ENCODE measurements around the gene MAJIN.
"Not testable (repeated sequence)": the region's sequence is repeated elsewhere in the genome, so short reads cannot be mapped to it uniquely, and the experiment has no call there.

The MAJIN gene

DNA sequence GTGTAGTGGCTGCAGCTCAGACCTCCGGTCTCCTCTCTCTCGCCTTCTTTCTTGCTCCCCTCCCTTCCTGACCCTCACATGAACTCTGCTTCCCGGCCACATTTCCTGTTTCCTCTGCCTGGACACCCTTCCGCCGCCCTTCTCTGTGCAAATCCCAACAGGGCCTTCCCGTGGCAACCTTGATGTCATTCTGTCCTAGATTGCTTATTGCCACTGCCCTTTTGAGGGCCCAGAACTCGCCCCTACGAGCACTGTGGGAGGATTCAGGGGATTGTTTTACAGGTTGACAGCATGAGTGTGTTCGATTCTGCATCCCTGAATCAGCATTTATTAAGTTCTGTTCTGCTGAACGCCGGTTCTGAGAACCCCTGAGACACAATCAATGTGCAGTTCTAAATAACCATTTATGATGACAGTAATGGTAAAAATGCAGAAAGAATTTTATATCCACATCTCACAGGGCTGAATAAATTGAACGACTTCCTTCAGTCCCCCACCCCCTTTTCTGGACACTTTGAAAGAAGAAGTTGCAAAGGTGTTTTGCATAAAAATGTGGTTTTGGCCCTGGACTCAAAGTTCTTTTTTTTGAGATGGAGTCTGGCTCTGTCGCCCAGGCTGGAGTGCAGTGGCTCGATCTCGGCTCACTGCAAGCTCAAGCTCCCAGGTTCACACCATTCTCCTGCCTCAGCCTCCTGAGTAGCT is 18.5 kb upstream of the MAJIN start:
- DNase-seq (ENCODE audit: low spot score) = no peak

DNA sequence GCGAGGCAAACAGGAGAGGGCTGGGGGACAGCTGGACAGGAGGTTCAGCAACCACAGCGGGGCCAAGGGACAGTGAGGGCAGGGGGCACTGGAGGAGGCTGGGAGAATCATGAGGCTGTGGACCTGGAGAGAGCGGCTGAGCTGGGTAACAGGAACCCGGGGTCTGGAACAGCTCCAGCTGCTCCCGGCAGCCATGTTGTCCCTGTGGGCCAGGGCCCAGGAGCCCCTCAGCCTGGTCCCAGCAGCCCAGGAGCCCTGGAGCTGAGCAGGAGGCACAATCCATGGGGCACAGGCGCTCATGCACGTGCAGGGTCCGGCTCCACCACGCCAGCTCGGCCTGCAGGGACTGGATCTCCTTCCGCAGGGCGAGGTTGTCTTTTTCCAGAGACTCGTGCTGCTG is 17.5 kb upstream of the MAJIN start:
- no peak for DNase-seq (ENCODE audit: low spot score)

DNA sequence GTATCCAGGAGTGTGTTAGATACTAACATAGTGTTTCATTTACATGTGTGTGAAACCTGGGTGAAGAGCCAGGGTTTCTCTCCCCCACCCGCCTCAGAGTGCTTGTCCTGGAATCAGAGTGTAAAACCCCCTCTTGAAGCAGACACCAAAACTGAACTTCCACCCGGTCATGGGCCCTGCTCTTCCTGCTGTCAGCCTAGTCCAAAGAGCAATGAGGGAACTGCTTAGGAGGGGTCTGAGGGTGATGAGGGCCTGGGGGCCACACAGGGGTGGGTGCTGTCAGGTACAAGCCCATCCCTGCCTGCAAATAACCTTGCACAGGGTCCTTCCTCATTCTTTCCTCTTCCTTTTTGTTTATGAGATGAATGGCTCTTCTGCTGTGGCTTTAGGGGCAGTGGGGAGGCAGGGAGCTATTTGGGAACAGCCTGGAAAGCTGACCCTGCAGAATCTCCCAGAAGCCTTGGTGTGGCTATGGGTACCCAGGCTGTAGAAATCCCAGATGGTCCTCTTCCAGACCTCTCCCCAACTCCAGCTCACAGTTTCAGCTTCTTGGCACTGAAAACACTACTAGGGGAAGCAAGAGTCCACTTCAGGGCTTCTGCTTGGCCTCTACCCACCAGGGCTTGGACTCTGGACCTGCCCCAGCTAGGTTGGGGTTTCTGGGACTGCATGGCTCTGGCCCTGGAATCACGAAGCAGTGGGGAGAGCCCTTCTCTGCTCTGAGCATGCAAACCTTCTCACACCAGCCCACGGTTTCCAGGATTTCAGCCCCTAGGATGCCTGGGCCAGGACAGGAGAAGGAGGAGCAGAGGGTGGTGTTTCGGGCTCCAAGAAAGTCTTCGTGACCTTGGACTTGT is 16.3 kb upstream of the MAJIN start:
- DNase-seq (ENCODE audit: low spot score) = no peak

DNA sequence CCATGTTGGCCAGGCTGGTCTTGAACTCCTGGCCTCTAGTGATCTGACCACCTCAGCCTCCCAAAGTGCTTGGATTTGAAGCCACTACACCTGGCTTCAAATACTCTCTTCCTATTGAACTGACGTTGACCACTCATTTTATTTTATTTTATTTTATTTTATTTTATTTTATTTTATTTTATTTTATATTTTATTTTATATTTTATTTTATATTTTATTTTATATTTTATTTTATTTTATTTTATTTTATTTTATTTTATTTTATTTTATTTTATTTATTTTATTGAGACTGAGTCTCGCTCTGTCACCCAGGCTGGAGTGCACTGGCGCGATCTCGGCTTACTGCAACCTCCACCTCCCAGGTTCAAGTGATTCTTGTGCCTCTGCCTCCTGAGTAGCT is 11.4 kb upstream of the MAJIN start:
- not testable (repeated sequence) for DNase-seq (ENCODE audit: low spot score)

DNA sequence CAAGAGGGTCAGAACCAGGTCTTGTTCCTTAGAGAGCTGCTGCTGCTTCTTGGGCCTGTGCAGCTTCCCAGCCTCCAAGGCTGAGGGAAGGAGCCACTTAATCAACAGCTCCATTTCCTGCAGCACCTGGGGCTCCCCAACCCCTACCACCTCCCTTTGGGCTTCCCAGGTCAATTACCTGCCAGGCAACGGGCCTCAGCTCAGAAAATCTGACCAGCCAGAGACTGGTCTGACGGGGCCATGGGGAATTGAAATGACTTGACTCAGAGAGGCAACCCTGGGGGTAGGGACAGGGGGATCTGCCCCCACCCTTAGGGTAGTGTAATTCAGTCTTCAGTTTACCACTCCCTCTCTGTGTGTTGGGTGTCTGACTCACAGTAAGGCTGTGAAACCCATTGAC is 4.7 kb upstream of the MAJIN start:
- DNase-seq (ENCODE audit: low spot score) = no peak

DNA sequence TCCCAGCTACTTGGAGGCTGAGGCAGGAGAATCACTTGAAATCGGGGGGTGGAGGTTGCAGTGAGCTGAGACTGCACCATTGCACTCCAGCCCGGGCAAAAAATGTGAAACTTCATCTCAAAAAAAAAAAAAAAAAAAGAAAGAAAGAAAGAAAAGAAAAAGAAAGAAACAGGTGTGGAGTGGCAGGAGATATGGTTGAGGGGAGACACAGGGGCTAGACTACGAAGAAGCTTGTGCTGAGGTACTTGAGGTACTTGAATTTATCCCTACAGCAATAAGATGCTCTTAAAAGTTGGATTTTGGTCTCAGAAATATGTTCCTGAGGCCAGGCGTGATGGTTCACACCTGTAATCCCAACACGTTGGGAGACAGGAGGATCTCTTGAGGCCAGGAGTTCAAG is 2.2 kb upstream of the MAJIN start:
- no peak for DNase-seq (ENCODE audit: low spot score)

DNA sequence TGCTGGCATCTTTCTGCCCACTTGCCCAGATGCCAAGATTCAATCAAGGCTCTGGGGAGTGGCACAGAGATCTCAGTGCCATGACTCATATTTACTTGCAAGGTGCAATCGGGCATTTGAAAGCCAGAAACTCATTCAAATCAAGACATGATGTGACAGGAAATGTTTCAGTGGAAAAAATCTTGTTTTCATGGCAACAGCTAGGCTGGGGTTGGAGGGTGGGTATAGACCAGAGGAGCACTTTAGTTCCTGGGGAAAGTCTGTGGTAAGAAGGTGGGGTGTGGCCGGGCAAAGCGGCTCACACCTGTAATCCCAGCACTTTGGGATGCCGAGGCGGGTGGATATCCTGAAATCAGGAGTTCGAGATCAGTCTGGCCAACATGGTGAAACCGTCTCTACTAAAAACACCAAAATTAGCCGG is 1.2 kb downstream of the MAJIN start:
- peak; percentile 47 for DNase-seq (ENCODE audit: low spot score)

DNA sequence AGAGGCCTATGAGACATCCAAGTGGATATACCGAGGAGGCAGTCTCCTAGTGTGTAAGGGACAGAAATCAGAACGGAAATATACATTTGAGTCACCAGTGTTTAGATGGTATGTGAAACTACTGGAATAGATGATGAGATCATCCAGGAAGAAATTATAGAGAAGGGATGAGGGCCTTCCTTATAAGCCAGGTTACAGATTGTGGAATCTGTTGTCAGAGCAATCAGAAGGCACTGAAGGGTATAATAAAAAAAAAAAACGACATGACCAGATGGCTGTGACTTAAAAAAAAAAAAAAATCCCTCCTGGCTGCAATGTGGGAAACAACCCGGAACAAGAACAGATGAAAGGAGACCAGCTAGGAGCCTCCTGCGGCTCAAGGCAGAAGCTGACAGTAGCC is 2.7 kb downstream of the MAJIN start:
- DNase-seq (ENCODE audit: low spot score) = peak; percentile 79

DNA sequence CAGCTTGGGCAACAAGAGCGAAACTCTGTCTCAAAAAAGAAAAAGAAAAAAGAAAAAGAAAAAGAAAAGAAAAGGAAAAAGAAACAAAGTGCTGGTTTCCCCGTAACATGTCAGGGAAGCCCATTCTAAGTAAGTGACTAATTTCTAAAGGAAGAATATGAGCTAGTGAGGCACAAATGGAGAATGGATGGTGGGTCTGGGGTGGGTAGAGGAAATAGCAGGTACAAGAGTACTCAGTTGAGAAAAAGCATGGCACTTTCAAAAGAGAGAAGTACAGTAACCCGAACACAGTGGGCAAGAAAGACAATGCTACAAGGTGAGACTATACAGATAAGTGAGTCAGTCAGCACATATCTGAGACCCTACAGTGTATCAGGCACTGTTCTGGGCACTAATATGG is 4.5 kb downstream of the MAJIN start:
- DNase-seq (ENCODE audit: low spot score) = no peak

DNA sequence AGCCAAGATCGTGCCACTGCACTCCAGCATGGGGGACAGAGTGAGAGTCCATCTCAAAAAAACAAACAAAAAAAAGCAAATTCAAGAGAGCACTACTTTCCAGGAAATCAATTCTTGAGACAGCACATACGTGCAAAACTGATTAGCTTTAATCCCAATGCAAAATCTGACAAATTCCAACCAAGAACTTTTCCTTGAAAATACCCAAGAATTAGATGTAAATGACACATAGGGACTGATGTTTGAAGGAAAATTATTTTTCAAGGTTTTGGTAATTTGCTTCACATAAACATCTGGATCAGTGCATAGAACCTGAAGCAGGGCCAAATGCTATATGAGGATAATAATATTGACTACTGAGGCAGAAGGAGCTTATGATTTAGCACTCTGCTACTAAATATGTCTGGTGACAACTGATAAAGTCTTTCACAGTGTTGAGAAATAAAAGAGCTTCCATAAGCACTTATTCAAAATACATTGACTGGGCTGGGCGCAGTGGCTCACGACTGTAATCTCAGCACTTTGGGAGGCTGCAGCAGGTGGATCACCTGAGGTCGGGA is 8.8 kb downstream of the MAJIN start:
- DNase-seq (ENCODE audit: low spot score) = no peak

DNA sequence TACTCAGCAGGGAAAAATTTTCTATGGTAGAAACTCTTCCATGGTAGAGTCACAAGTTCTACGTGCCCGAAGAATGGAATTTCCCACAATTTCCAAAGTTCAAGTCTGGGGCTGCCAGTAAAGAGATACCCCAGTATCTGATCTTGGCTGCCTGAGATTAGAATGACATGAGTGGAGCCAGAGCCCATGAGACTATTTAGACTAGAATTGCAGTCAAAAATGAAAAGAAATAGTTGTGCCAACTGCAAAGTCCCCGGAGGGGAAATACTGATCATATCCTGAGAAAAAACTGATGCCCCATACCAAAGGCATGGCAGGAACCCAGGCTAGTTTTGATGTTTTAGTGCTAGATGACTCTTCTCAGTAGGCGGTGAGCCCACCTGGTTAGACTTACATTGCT is 11.2 kb downstream of the MAJIN start:
- DNase-seq (ENCODE audit: low spot score) = no peak

DNA sequence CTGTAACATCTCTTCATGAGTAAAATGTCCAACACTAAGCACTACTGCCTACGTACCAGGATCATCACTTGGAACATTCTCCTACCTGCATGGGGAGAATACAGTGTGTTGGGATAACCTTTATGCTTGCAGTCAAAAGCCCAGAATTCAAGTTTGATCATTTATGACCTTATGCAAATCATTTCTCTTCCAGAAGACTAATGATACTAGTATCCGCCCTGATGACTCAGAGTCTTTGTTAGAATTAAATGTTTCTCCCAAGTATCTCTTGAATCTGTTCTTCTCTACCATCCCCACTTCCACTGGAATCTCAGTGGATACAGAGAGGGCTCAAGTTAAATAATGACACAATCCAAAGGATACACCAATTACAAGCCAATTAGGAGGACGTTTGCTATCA is 12.4 kb downstream of the MAJIN start:
- DNase-seq (ENCODE audit: low spot score) = no peak

DNA sequence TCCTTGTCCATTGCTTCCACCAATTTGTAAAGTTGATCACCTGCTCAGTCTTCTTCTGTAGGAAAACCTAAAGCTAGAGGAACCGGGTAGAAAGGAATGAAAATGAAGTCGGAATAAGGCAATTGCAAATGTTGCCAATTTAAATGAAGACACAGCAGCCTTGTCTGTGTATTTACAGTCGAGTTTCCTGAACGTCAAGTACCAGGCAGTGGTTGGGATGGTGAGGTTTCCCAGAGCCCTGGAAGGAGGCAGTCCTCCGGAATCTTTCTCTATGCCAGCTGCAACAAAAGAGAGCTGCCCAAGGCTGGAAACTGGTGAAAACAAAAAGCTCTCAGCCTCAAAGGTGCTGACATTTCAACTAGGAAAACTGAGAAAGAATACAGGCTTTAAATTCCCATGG is 17.7 kb downstream of the MAJIN start:
- no peak for DNase-seq (ENCODE audit: low spot score)

DNA sequence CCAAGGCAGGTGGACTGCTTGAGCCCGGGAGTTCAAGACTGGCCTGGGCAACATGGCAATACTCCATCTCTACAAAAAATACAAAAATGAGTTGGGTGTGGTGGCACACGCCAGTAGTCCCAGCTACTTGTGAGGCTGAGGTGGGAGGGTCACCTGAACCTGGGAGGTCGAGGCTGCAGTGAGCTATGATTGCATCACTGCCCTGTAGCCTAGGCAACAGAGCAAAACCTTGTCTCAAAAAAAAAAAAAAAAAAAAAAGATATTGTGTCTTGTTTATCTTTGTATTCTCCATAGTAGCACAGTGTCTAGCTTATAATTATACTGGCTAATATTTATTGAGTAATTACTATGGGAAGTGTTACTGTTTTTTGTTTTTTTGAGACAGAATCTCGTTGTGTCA is 20.4 kb downstream of the MAJIN start:
- no peak for DNase-seq (ENCODE audit: low spot score)

DNA sequence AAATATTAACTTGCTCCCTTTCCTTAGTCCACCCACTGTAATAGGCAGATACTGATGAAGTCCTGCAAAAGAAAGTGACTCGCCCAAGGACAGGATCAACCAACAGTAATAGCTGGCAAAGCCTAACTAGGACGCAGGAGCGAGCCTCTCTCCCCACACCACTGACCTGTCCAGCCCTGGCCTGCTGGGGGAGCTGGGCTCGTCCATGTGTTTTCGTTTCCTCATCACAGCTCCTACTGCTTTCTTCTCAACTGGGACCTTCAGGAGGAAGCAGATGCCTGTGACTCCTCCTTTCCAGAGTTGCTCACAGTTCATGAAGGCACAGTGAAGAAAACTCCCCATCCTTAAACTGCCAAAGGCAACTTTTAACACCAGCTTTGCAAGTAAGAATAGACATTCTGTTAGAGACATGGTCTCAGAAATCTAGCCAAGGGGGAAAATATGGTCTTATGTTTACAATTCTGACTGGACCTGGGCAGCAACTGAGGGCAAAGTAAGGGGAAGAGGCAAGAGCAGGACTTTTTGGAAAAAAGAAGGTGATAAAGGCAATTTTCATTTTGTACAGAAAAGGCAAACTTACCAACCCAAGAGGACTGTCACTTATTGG is 24.6 kb downstream of the MAJIN start:
- no peak for DNase-seq (ENCODE audit: low spot score)

DNA sequence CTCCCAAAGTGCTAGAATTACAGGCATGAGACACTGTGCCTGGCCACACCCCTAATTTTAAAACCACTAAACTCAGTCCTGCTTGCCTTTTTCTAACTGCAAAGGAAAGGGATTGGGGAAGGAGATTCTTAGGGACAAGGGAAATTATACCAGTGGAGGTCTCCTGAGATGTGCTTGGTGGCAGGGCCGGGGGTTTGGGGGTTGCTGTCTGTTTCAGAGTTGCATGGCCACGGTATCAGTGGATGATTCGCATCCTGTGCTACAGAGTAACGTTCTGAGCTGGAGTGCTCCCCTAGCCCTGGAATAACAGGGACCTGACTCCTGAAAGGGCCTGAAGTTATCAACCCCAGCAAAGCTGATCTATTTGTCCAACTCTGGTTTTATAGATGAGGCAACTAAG is 35.4 kb downstream of the MAJIN start:
- peak; percentile 10 for DNase-seq (ENCODE audit: low spot score)

DNA sequence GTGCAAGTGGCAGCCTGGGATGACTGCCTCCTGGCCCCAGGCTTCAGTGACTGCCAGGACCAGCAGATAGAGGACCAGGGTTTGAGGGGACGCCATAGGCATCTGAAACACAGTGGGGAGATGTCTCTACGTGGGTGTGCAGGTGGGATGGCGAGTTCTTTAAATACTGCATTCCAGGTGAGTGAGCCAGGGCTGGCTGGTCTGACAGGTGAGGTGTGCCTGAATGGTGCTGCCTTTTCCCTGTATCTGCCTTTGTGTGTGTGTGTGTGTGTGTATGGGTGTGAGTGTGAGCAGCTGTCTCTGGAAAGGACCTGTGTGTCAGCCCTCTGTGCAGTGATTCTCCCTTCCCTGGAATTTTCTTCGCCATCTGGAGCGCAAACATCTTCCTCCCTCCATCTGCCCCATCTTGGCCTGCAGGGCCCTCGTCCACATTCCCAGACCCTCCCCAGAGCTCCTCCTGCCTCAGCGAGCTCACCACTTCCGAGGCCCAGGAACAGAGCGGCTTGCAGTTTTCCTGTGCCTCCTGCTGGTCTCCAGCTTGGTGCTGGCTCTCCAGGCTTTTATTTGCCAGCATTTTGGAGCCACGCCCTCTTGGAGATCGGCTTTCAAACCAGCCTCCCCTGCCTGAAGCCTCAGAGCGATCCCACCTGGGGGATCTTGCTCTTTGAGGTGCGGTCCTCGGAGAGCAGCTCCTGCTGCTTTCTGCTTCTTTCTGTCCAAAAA is 36.4 kb downstream of the MAJIN start, which contains the start of gene GPHA2:
TSS of gene GPHA2 (minus strand) at position 535 of the 723 bp plus-strand sequence. CDS start at position 102, 433 bp downstream.
- no peak for DNase-seq (ENCODE audit: low spot score)

DNA sequence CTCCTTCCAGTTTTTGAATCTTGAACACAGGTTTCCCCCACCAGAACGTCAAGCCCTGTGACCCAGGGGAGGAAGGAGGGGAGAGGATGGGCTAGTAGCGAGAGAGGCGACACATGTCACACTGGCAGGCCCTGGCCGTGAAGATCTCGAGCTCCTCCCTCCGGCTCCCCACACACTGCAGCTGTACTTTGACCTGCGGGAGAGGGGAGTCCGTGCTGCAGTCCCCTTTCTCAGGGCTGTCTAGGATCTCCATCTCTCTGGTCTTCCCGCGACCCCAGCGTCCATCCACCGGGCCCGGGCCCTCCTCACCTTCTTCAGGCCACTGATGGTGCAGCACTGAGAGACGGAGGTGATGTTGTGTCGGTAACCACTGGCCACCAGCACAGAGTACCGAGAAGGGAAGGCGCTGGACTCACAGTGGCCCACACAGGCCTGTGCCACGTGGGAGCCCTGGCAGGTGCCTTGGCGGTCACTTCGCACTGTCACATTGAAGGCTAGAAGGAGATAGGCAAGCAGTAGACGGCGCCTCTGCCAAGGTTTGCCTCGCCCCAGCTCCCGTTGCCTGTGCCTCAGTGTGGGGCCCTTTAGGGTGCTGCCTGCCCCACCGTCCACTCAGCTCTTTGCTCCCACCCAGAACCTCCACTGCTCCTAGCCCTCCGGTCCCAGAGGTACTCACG is 37.1 kb downstream of the MAJIN start:
- no peak for DNase-seq (ENCODE audit: low spot score)

DNA sequence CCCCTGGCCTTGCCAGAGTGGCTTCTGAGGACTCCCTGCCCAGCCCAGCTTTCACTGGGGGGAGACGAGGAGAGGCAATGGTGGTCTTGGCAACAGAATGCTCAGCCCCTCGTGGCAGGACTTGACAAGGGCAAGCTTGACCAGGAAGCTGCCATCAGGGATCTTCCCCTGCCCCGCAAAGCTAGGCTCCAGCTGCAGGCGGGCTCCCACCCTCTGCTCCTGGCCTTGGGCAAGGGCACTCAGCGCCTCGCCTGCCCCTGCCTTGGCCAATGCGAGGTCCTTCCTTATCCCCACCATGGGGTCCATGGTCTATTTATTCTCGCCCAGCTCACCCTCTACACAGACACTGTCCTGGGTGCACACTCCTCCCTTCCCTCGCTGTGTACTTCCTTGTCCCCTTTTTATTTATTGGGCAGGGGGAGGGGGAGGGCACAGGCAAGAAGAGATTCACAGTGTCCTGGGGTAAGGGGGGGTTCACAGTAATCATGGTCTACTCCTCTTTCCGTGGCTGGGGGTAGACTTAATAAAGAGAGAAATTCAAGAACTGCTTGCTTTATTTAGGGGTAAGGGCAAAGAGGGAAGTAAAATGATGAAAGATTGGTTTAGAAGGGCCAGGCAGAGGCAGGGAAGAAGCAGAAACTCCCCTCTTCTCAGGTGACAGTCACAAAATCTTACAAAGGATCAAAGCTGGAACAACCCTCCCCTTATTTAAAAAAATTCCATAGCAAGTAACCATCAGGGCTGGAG is 37.8 kb downstream of the MAJIN start:
- DNase-seq (ENCODE audit: low spot score) = no peak

DNA sequence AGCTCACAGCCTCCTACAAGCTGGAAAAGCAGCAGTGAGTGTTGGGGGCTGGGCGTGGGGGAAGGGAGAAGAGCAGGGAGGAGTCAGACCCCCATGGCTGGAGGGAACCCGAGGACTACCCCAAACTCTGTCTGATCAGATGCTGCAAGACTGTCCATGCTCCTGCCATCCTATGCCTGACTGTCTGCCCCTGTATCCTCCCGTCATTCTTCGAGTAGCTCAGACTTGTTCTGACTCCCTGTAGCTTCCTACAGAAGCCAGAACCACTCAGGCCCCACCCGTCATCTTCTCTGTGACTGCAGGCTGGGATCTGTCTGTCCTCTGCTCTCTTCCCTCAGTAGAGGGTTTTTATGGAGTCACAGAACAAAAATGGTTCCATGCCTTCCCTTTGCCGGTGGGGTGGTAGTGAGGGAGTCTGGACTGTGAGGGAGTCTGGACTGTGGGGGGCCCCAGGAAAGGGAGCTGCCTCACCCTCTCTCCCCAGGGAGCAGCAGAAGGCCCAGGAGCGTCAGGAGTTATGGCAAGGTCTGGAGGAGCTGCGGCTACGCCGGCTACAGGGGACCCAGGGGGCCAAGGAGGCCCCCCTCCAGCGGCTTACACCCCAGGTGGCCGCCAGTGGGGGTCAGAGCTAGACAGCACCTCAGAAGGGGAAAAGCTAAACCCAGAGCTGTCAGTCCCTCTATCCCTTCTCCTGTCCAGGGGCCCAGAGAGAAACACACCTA is 38.5 kb downstream of the MAJIN start:
- DNase-seq (ENCODE audit: low spot score) = no peak

Measured in kidney capillary endothelial cell (primary cell).